ENCODE results near the gene EYS. TPM values are rescaled to one million over a fixed set of nuclear protein-coding genes. Genes with fewer than 3 reads are reported as not detected.

The EYS gene
- total RNA-seq, 1 experiment from 2014 or later: not detected

DNA sequence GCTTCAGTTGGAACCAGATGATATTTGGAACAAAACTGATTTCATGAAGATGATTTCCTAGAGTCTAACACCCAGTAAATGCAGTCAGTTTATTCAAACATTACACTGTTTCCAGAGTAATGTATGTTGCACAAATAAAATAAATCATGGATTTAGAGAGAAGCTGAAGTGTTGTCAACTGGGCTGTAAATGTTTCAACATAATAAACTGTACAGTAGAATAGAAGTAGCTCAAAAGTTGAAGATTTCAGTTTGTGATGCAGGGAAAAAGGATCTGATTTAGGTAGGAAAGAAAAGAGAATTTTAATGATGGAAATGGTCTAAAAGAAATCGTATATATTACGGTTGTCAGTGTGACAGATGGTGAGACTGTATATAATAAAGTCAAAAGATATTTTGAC lies 985.2 kb downstream of the EYS start:
- no peak overlapping the region for H3K14ac ChIP-seq (ENCODE audit: insufficient read depth, low read length)
- H2BK120ac ChIP-seq (ENCODE audit: low read depth, low read length, poor library complexity, severe bottlenecking): no peak overlapping the region
- H3K4me2 ChIP-seq (ENCODE audit: insufficient read depth, insufficient read length, low read length): no peak overlapping the region
- no peak overlapping the region for H2BK5ac ChIP-seq (ENCODE audit: insufficient read length, low read length)
- Mint-ChIP-seq H3K36me3 (ENCODE audit: insufficient read depth in 1 of 3, low read depth in 3 of 3) (no peaks in the 10 kb centered on the region; a peak in 1 of 7 replicates), H3K4me1 (no peaks in the 10 kb centered on the region), H3K9me3 (no peaks in the 10 kb centered on the region), H3K4me3 (no peak overlapping the region), H3K27ac (no peak overlapping the region), H3K27me3 (ENCODE audit: low read depth) (no peaks in the 10 kb centered on the region)
- no peak overlapping the region for H3K4ac ChIP-seq (ENCODE audit: low read depth, low read length)
- no peak overlapping the region for H3K9ac ChIP-seq (ENCODE audit: extremely low read depth, insufficient read length, low read length)
- no peaks in the 10 kb centered on the region for H3K9me3 ChIP-seq (ENCODE audit: control insufficient read depth, low read depth, low read length)
- no peaks in the 10 kb centered on the region for H3K27me3 ChIP-seq (ENCODE audit: insufficient read depth, low read length)
- H2AFZ ChIP-seq (ENCODE audit: low read length): no peak overlapping the region
- H2BK12ac ChIP-seq (ENCODE audit: insufficient read length, low read depth, low read length): no peak overlapping the region
- H4K20me1 ChIP-seq (ENCODE audit: control insufficient read depth, insufficient read depth, insufficient read length): no peaks in the 10 kb centered on the region
- 100% methylated on average over 2 of the region's 2 CpGs for WGBS (ENCODE audit: extremely low coverage, insufficient read length, low lambda C conversion rate)
- no peak overlapping the region for H4K5ac ChIP-seq (ENCODE audit: insufficient read length, low read depth, low read length)
- no peak overlapping the region for H2AK5ac ChIP-seq (ENCODE audit: insufficient read length, low read length)
- no peak overlapping the region for H3T11ph ChIP-seq (ENCODE audit: low read length)
- no peak overlapping the region for H3K56ac ChIP-seq (ENCODE audit: insufficient read length, low read depth, low read length)
- TF ChIP-seq CTCF (conservative IDR thresholded peaks at IDR 0.05): no peak
- no peak overlapping the region for H3K27ac ChIP-seq (ENCODE audit: insufficient read length, low read depth, low read length)
- no peaks in the 10 kb centered on the region for H3K79me2 ChIP-seq (ENCODE audit: insufficient read depth, low read length)
- H2BK20ac ChIP-seq (ENCODE audit: low read depth, low read length, poor library complexity, severe bottlenecking): no peak overlapping the region
- H3K23me2 ChIP-seq (ENCODE audit: insufficient read length, low read depth, low read length, poor library complexity, severe bottlenecking): no peaks in the 10 kb centered on the region
- peaks cover 3% of the 10 kb centered on the region; the same call in 1 of the 2 replicates for H3K4me1 ChIP-seq (ENCODE audit: insufficient read depth, low read length)
- H4K8ac ChIP-seq (replicated peaks; ENCODE audit: insufficient read length, low read depth, low read length): no peak overlapping the region
- DNase-seq: no peak
- no peak overlapping the region for H3K23ac ChIP-seq (ENCODE audit: insufficient read length, low read depth, low read length)
- H2BK15ac ChIP-seq (ENCODE audit: low read depth, low read length): no peak overlapping the region
- H3K79me1 ChIP-seq (ENCODE audit: insufficient read depth, low read depth, low read length, poor library complexity, severe bottlenecking): no peaks in the 10 kb centered on the region
- no peak overlapping the region for H4K91ac ChIP-seq (ENCODE audit: insufficient read length, low read depth, low read length)
- H3K18ac ChIP-seq (ENCODE audit: insufficient read length, low read depth, low read length): no peak overlapping the region
